Measurements from ENCODE around the gene PRKAB2. TPM values are rescaled to one million over a fixed set of nuclear protein-coding genes. Genes with fewer than 3 reads are reported as not detected.

PRKAB2 gene
- total RNA-seq, 1 experiment from 2014 or later = 12.6 TPM

- intact Hi-C loops (cut with micrococcal nuclease; ENCODE audit: unreplicated experiment) = no loop called here
- CTCF ChIA-PET = no interaction called here
These were observed 17.2 kb upstream of the PRKAB2 start for GRCh38 chr1:147189514-147189913.

GRCh38 chr1:147185432-147185831 lies 13.2 kb upstream of the PRKAB2 start:
- H3K4me1 Mint-ChIP-seq (ENCODE audit: low read depth, unreplicated experiment) = no peaks in the 10 kb centered on the region
- no peak for DNase-seq
- no peaks in the 10 kb centered on the region for H3K36me3 Mint-ChIP-seq (ENCODE audit: insufficient read depth, unreplicated experiment)
- no TSS peak for BruUV-seq (replicated peaks)
- CTCF ChIA-PET = no interaction called here
- H3K27ac Mint-ChIP-seq (ENCODE audit: unreplicated experiment) = no peak overlapping the region
- no peak for TF ChIP-seq CTCF (IDR thresholded peaks at IDR 0.05; ENCODE audit: unreplicated experiment)
- H3K4me3 Mint-ChIP-seq (ENCODE audit: low read depth, unreplicated experiment) = no peak overlapping the region
- H3K9me3 Mint-ChIP-seq (ENCODE audit: low read depth, unreplicated experiment) = no peaks in the 10 kb centered on the region
- H3K27me3 Mint-ChIP-seq (ENCODE audit: unreplicated experiment) = no peaks in the 10 kb centered on the region
- intact Hi-C loops (cut with micrococcal nuclease; ENCODE audit: unreplicated experiment) = no loop called here

More at GRCh38 chr1:147189514-147189913, 17.2 kb upstream of the PRKAB2 start:
- Mint-ChIP-seq H3K9me3 (ENCODE audit: low read depth, unreplicated experiment) (no peaks in the 10 kb centered on the region), H3K4me1 (ENCODE audit: low read depth, unreplicated experiment) (no peaks in the 10 kb centered on the region), H3K27me3 (ENCODE audit: unreplicated experiment) (no peaks in the 10 kb centered on the region), H3K27ac (ENCODE audit: unreplicated experiment) (no peak overlapping the region), H3K4me3 (ENCODE audit: low read depth, unreplicated experiment) (no peak overlapping the region), H3K36me3 (ENCODE audit: insufficient read depth, unreplicated experiment) (no peaks in the 10 kb centered on the region)
- DNase-seq = no peak
- TF ChIP-seq CTCF (IDR thresholded peaks at IDR 0.05; ENCODE audit: unreplicated experiment) = no peak
- BruUV-seq (replicated peaks) = no TSS peak

- Mint-ChIP-seq H3K9me3 (ENCODE audit: low read depth, unreplicated experiment) (peaks cover 10% of the 10 kb centered on the region), H3K4me3 (ENCODE audit: low read depth, unreplicated experiment) (no peak overlapping the region), H3K4me1 (ENCODE audit: low read depth, unreplicated experiment) (peaks cover 16% of the 10 kb centered on the region), H3K27me3 (ENCODE audit: unreplicated experiment) (no peaks in the 10 kb centered on the region), H3K36me3 (ENCODE audit: insufficient read depth, unreplicated experiment) (peaks cover 11% of the 10 kb centered on the region), H3K27ac (ENCODE audit: unreplicated experiment) (no peak overlapping the region)
- TF ChIP-seq CTCF (IDR thresholded peaks at IDR 0.05; ENCODE audit: unreplicated experiment) = no peak
- no TSS peak for BruUV-seq (replicated peaks)
- intact Hi-C loops (cut with micrococcal nuclease; ENCODE audit: unreplicated experiment) = no loop called here
- no peak for DNase-seq
- CTCF ChIA-PET = no interaction called here
These were observed 5.5 kb upstream of the PRKAB2 start for GRCh38 chr1:147177611-147178380.

- DNase-seq = no peak
- peak overlapping the region; percentile 99 for H3K27ac Mint-ChIP-seq (ENCODE audit: unreplicated experiment)
- CTCF ChIA-PET = interaction anchor here (0.5 to 1.0 kb wide), 3 partner anchors 51 to 72 kb away, joined by 3 to 4 read pairs (median 4); partner anchors contain the start of gene CHD1L
- TF ChIP-seq CTCF (IDR thresholded peaks at IDR 0.05; ENCODE audit: unreplicated experiment) = no peak
- intact Hi-C loops (cut with micrococcal nuclease; ENCODE audit: unreplicated experiment) = loop anchor here (1.0 to 5.0 kb wide), 5 partner anchors 53 to 221 kb away; partner anchors contain the start of gene FMO5
- peaks cover 33% of the 10 kb centered on the region for H3K36me3 Mint-ChIP-seq (ENCODE audit: insufficient read depth, unreplicated experiment)
- H3K9me3 Mint-ChIP-seq (ENCODE audit: low read depth, unreplicated experiment) = no peaks in the 10 kb centered on the region
- H3K4me1 Mint-ChIP-seq (ENCODE audit: low read depth, unreplicated experiment) = peaks cover 39% of the 10 kb centered on the region
- no peaks in the 10 kb centered on the region for H3K27me3 Mint-ChIP-seq (ENCODE audit: unreplicated experiment)
- BruUV-seq (replicated peaks) = no TSS peak
- peak overlapping the region; percentile 100 for H3K4me3 Mint-ChIP-seq (ENCODE audit: low read depth, unreplicated experiment)
These were observed 687 bp downstream of the PRKAB2 start for GRCh38 chr1:147171399-147172167.

All from Calu3 (cell line).